ENCODE measurements around the gene PCSK6.

The PCSK6 gene

GRCh38 chr15:101522621-101523559 is 33.4 kb upstream of the PCSK6 start:
- no peak for DNase-seq

DNA sequence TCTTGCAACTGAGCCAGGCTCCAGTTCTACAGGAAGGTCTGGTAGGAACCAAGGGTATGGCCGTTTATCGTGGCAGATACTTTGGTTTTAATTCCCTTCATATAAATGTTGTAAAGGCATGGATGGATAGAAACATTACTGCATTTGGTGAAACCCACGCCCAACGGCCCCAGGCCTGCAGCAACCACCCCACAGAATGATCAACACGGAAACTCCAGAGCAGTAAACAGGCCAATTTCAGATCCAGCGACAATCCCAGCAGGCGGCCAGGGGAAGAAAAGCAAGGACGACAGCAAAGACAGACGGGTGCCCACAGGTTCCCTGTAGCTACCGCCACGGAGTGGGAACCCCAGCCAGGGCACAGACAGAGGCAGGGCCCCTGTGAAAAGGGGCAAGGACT is 32.6 kb upstream of the PCSK6 start:
- DNase-seq, result no peak

GRCh38 chr15:101521591-101521990 is 32.1 kb upstream of the PCSK6 start:
- no peak for DNase-seq

DNA sequence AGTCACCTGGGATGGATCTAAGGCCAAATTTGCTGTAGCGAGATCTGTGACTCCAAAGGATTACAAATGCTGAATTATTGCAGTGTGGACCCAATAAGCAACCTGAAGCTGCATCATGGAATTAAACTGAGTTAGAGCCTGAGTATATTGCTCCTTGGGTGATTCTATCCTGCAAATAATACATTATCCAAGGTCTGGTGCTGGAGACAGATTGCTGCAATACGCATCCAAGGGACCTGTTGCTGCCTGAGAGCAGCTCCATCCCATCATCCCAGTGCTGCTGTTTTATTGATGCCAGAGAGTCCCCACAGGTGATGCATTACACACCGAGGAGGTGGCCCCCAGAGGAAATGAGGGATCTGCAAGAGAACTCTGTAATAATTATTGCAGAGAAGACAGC is 31.6 kb upstream of the PCSK6 start:
- no peak for DNase-seq

GRCh38 chr15:101520395-101520794 is 30.9 kb upstream of the PCSK6 start:
- no peak for DNase-seq

GRCh38 chr15:101517504-101517903 is 28.0 kb upstream of the PCSK6 start:
- no peak for DNase-seq

GRCh38 chr15:101514318-101514717 is 24.8 kb upstream of the PCSK6 start:
- no peak for DNase-seq

DNA sequence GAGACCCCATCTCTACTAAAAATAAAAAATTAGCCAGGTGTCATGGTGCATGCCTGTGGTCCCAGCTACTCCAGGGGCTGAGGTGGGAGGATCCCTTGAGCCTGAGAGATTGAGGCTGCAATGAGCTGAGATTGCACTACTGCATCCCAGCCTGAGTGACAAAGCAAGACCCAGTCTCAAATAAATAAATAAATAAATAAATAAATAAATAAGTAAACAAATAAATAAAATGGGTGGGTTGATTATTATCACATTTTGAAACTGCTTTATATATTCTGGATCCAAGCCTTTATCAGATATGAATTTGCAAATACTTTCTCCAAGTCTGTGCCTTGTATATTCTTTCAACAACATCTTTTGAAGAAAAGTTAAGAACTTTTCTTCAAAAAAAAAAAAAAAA is 22.2 kb upstream of the PCSK6 start:
- DNase-seq, result no peak

DNA sequence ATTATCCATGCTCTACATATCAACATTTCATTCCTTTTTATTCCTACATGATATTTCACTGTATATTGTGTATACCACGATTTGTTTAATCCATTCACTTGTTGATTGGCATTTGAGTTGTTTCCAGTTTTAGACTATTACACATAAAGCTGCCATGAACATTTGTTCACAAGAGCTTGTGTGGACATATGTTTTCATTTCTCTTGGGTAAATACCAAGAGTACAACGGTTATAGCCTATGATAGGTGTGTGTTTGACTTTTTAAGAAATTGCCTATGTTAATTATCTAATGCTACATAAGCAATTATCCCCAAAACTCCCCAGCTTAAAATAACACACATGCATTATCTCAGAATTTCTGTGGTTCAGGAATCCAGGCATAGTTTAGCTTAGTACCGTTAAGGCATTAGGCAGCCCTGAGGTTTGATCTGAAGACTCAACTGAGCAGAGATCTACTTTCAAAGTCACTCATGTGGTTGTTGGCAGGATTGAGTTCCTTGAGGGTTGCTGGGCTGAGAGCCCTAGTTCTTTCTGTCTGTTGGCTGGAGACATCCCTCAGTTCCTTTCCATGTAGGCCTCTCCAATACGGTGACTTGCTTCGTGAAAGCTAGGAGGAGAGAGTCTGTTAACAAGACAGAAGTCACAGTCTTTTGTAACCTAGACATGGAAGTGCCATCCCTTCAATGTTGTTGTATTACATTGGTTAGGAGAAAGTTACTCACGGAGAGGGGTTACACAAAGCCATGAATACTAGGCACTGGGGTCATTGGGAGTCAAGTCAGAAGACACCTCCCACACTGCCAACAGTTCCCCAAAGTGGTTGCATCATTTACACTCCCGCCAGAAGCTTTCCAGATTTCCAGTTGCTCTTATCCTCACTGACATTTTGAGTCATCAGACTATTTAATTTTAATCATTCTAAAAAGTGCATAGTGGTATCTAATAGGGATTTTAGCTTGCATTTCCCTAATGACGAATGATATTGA is 21.0 kb upstream of the PCSK6 start:
- DNase-seq, result no peak

DNA sequence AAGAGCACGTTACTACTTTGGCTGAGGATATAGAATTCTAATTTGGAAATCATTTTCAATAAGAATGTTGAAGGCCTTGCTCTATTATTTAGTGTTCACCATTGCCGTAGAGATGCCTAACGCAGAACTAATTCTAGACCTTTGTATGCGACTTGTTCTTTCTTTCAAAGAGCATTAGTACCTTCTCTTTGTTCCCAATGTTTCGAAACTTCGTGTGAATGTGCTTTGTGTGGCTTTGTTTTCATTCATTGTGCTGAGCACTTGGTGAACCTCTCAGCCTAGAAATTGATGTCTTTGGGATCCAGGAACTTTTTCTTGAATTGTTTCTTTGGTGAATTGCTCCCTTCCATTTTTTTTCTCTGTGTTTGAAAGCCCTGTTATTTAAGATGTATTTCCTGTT is 19.8 kb upstream of the PCSK6 start:
- no peak for DNase-seq

- DNase-seq, result no peak
Observed at GRCh38 chr15:101506491-101506890, 17.0 kb upstream of the PCSK6 start.

GRCh38 chr15:101505610-101506337 is 16.3 kb upstream of the PCSK6 start:
- no peak for DNase-seq

- no peak for DNase-seq
Observed at GRCh38 chr15:101504866-101505609, 15.5 kb upstream of the PCSK6 start.

GRCh38 chr15:101504373-101504772 is 14.9 kb upstream of the PCSK6 start:
- no peak for DNase-seq

- no peak for DNase-seq
Observed at GRCh38 chr15:101503296-101503599, 13.7 kb upstream of the PCSK6 start.

DNA sequence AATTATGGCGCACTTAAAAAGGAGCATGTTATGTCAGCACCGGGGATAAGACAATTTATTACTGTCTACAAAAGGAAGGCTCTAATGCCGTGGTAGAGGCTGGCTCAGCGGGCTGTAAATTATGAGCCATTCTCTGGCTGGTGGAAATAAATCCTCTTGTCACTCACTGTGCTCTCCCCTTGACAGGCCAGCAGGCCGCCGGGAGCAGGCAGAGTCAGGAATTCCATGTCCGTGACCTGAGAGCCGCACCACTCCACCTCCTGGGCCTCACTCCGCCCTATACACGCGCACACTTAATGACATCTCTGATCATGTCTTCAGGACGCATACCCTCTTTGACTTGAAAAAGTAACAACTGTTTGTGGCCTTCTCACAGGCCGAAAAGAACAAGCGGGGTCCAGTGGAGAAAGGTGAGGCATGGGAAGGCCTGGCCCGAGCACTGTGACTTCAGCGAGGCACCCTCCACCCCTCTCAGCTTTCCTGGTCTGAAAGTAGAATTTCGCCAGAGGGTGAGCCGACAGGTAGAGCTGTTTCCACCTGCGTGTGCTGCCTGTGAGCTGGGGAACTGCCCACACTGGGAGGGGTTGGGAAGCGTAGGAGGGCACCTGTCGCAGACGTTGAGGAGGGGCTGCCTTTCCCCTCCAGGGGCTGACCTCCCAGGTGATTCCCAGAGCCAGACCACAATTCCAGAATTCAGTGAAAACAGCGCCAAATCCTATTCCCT is 13.2 kb upstream of the PCSK6 start:
- DNase-seq, result no peak

DNA sequence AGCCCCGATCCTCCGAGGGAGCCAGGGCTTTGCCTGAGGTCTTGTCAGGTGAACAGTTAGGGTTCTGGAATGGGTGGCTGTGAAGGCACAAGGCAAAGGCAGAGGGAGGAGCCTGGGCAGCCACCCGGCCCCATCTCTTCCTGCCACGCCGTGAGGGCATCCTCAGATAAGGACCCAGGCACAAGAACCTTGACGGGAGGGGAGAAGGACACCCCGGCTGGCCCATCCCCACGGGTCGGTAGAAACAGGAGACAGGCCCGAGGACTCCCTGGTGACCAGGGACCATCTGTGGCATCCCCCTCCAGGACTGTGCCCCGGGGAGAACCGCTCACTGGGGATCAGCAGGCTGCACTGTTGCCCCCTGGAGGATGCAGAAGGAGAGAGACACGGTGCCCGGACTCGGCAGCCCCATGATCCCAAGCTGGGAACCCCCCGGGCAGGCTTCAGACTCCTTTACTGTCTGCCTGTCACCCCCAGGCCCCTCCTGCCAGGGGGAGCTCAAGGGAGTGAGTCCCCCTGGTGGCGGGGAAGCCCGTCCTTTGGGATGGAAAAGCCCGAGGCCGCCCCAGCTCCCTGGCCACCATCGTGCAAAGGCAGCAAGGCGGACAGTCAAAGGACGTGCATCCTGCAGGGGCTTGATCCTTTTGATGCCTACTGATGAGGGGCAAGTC is 12.3 kb upstream of the PCSK6 start:
- DNase-seq, result peak; percentile 6

DNA sequence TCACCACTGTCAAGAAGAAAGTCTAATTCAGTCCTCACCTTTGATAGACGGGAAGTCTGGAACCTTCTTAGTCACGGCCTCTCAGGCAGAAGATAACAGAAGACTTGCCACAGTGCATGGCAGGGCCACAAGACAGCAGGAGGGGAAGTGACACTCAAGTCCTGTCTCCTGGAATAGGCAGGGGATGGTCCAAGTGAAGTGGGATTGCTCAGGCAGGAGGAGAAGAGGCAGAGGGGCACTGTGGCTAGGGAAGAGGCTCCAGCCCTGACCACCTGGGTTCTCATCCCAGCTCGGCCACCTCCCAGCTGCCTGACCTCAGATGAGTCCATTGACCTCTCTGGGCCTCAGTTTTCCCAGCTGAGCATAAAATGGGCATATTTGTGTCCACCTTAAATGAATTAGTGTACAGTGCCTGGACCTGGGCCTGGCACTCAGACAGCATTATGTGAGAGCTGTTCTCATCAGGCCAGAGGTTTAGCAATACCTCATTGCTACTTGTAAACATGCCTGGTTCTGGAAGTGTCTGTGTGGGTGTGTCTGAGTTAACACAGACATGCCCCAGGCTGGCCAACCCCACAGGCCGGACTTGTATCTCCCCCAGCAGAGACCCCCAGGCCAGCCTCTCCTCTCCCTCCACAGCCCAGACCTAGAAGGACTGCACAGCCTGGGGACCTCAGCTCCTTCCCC is 11.5 kb upstream of the PCSK6 start:
- no peak for DNase-seq

DNA sequence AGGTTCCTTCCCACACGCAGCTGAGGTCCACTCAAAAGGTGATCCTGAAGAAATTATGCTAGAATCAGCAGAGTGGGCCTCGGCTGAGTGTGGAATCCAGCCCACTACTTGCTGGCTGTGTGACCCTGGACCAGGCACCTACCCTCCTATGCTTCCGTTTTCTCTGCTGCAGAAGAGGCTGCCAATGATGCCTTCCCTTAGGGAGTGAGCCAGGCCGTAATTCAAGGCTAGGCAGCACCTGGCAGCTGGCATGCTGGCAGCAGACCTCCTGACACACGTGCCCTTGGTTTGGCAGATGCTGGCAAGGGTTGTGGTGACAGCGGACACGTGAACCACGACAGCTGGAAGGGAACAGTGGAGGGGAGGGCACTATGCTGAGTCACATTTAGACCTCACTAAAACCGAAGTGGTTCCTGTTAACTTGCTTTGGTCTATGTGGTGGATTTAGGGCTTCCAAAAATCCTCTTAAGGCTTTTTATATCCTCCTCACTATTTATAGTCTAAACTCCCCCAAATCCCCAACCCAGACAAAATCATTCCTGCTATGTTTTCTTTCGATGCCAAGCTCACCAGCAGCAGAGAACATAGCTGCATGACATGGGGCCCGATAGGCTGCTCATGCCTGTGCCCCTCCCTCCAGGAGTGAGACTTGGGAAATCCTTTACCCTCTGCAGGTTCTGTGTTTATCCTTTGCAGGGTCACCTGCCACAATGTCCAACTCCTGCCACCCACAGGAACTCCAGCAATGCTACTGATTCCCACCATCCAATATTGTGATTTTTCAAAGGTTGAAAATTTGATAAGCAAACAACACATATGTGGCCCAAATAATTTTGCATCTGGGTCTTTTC is 10.6 kb upstream of the PCSK6 start:
- DNase-seq, result peak; percentile 18
